ENCODE data around the gene TMX1. TPM values are rescaled to one million over a fixed set of nuclear protein-coding genes. Genes with fewer than 3 reads are reported as not detected.

The TMX1 gene
- polyA plus RNA-seq, 1 donor, result 54.8 TPM

- no peak for DNase-seq
Measured at GRCh38 chr14:51291016-51291415, 51.0 kb downstream of the TMX1 start.

- no peak for DNase-seq
Measured at GRCh38 chr14:51293149-51293911, 53.3 kb downstream of the TMX1 start.

GRCh38 chr14:51293912-51294389 lies 53.9 kb downstream of the TMX1 start:
- no peak for DNase-seq

- DNase-seq, result no peak
Measured at GRCh38 chr14:51294951-51295525, 55.0 kb downstream of the TMX1 start.

- DNase-seq, result no peak
Measured at GRCh38 chr14:51295646-51296263, 55.7 kb downstream of the TMX1 start.

- DNase-seq, result no peak
Measured at GRCh38 chr14:51297066-51297465, 57.0 kb downstream of the TMX1 start.

GRCh38 chr14:51298895-51299294 lies 58.8 kb downstream of the TMX1 start:
- no peak for DNase-seq

- no peak for DNase-seq
Measured at GRCh38 chr14:51302295-51303030, 62.4 kb downstream of the TMX1 start.

- no peak for DNase-seq
Measured at GRCh38 chr14:51304438-51304837, 64.4 kb downstream of the TMX1 start.

- DNase-seq, result no peak
Measured at GRCh38 chr14:51304941-51305340, 64.9 kb downstream of the TMX1 start.

- no peak for DNase-seq
Measured at GRCh38 chr14:51305751-51306150, 65.7 kb downstream of the TMX1 start.

Other genes starting within 250 kb of the TMX1 start
- gene TRIM9, start 145.1 kb upstream of the TMX1 start, polyA plus RNA-seq (ENCODE audit: insufficient read length), result 2.8 TPM

Data from left kidney (tissue), 2 donors.